Measurements from ENCODE around the gene OGG1.
A peak's percentile ranks its signal among the peaks of the same experiment; 100 is the strongest.
"Not testable (repeated sequence)": the region's sequence is repeated elsewhere in the genome, so short reads cannot be mapped to it uniquely, and the experiment has no call there.

Gene OGG1

GRCh38 chr3:9762871-9763270 is 13.1 kb downstream of the OGG1 start:
- no peak for DNase-seq (ENCODE audit: low read depth in 2 of 2)

- no peak for DNase-seq (ENCODE audit: low read depth in 2 of 2)
Measured at GRCh38 chr3:9765865-9766264, 16.1 kb downstream of the OGG1 start.

- DNase-seq (ENCODE audit: low read depth in 2 of 2) = no peak
Measured at GRCh38 chr3:9767418-9767817, 17.7 kb downstream of the OGG1 start.

GRCh38 chr3:9768141-9768775 is 18.5 kb downstream of the OGG1 start:
- DNase-seq (ENCODE audit: low read depth in 2 of 2) = no peak

GRCh38 chr3:9769012-9769411 is 19.3 kb downstream of the OGG1 start:
- no peak for DNase-seq (ENCODE audit: low read depth in 2 of 2)

- peak; percentile 50 to 56 for DNase-seq (ENCODE audit: low read depth in 2 of 2)
Measured at GRCh38 chr3:9769426-9770275, 19.9 kb downstream of the OGG1 start, which contains the start of gene CAMK1. Gene CAMK1, minus strand, starts transcription at chr3:9769947. Its CDS starts 2,198 bp downstream, at chr3:9767749.

GRCh38 chr3:9770276-9770812 is 20.6 kb downstream of the OGG1 start:
- DNase-seq (ENCODE audit: low read depth in 2 of 2) = no peak

- not testable (repeated sequence) for DNase-seq (ENCODE audit: low read depth in 2 of 2)
Measured at GRCh38 chr3:9771007-9771406, 21.3 kb downstream of the OGG1 start.

- no peak for DNase-seq (ENCODE audit: low read depth in 2 of 2)
Measured at GRCh38 chr3:9776896-9777693, 27.3 kb downstream of the OGG1 start.

- DNase-seq (ENCODE audit: low read depth in 2 of 2) = no peak
Measured at GRCh38 chr3:9777694-9778021, 27.9 kb downstream of the OGG1 start.

GRCh38 chr3:9778143-9779074 is 28.7 kb downstream of the OGG1 start:
- peak; percentile 49 to 52 for DNase-seq (ENCODE audit: low read depth in 2 of 2)

GRCh38 chr3:9779075-9779593 is 29.4 kb downstream of the OGG1 start:
- no peak for DNase-seq (ENCODE audit: low read depth in 2 of 2)

- DNase-seq (ENCODE audit: low read depth in 2 of 2) = no peak
Measured at GRCh38 chr3:9779721-9780457, 30.1 kb downstream of the OGG1 start.

- DNase-seq (ENCODE audit: low read depth in 2 of 2) = no peak
Measured at GRCh38 chr3:9780458-9780812, 30.7 kb downstream of the OGG1 start.

- DNase-seq (ENCODE audit: low read depth in 2 of 2) = no peak
Measured at GRCh38 chr3:9780910-9781309, 31.2 kb downstream of the OGG1 start.

GRCh38 chr3:9781551-9781950 is 31.8 kb downstream of the OGG1 start:
- DNase-seq (ENCODE audit: low read depth in 2 of 2) = no peak

- no peak for DNase-seq (ENCODE audit: low read depth in 2 of 2)
Measured at GRCh38 chr3:9781978-9782603, 32.3 kb downstream of the OGG1 start.

GRCh38 chr3:9782770-9783169 is 33.0 kb downstream of the OGG1 start:
- DNase-seq (ENCODE audit: low read depth in 2 of 2) = no peak

- DNase-seq (ENCODE audit: low read depth in 2 of 2) = no peak
Measured at GRCh38 chr3:9783954-9784353, 34.2 kb downstream of the OGG1 start.

- no peak for DNase-seq (ENCODE audit: low read depth in 2 of 2)
Measured at GRCh38 chr3:9784965-9785364, 35.2 kb downstream of the OGG1 start.

All from activated CD4-positive, alpha-beta T cell treated with anti-CD3 and anti-CD28 coated beads for 24 hours (primary cell).